Erythroblast (primary cell): ENCODE measurements around the gene NCOA7.

Experiments
- GATA1 ChIP-seq: IDR thresholded peaks from 2 replicates; pipeline ENCODE4 v1.6.1; 2011; ENCODE audit warnings: low read depth, mild to moderate bottlenecking, control low read depth, low read length, moderate library complexity
- POLR2A ChIP-seq: IDR thresholded peaks from 2 replicates; pipeline ENCODE4 v1.6.1; 2011; ENCODE audit warnings: mild to moderate bottlenecking, low read length

DNA sequence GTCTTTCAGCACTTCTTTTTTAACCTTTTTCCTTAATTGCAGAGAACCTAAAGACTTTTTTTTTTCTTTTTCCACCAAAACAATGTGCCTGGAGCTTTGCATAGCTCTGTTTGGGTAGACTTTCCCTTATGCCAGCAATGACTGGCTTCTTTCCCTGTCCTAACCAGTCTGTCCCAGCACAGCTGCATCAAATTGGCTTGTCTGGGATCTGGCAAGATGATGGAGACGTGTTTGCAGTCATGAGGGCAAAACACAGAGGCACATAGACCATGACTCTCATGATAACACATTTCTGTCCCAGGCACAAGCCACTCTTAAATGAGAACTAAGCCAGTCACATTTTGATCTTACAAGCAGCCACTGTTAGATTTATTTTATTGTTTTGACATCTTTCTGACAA, 24.8 kb upstream of the NCOA7 start:
- no peak for TF ChIP-seq POLR2A
- no peak for TF ChIP-seq GATA1
